HEK293 (cell line): ENCODE measurements around the gene COQ7.

Source experiments
- CTCF ChIA-PET: fragments of 350-600 bp; formaldehyde crosslinking; extraction: SDS; loops from one replicate; lab custom pipeline; 2021; ENCODE audit warnings: antibody characterized with exemption; lab: Yijun Ruan, JAX
- POLR2A ChIA-PET: fragments of 300-600 bp; formaldehyde crosslinking; extraction: SDS; loops from one replicate; lab custom pipeline; 2020; ENCODE audit warnings: antibody characterized with exemption, inconsistent platforms; lab: Yijun Ruan, JAX
- H3K27ac ChIP-seq: fragments of 200-500 bp; sonication (Bioruptor generic); 2 replicates; pipeline ENCODE4 v1.5.1; 2014; ENCODE audit warnings: low read depth, low read length, control low read depth, inconsistent platforms; ENCODE audit errors: extremely low read depth
- H3K36me3 ChIP-seq, 2 experiments: fragments of 200-500 bp in 1 of 2; sonication (Bioruptor generic) in 1 of 2; 1 replicate in 1 of 2; 2 replicates in 1 of 2; pipeline ENCODE4 v1.5.1; 2014 to 2017; ENCODE audit warnings: inconsistent platforms in 2 of 2, low read length in 2 of 2; ENCODE audit not compliant: control insufficient read depth in 2 of 2, insufficient read depth in 1 of 2
- H3K4me1 ChIP-seq: fragments of 200-500 bp; sonication (Bioruptor generic); 2 replicates; pipeline ENCODE4 v1.5.1; 2014; ENCODE audit warnings: mild to moderate bottlenecking, low read length, inconsistent platforms; ENCODE audit not compliant: control insufficient read depth, insufficient read depth
- H3K4me3 ChIP-seq: 2 replicates; pipeline ENCODE4 v1.5.1; 2011; ENCODE audit warnings: low read depth, mild to moderate bottlenecking, control low read depth, low read length, moderate library complexity
- H3K9me3 ChIP-seq: fragments of 200-500 bp; sonication (Bioruptor generic); 2 replicates; pipeline ENCODE4 v1.5.1; 2014; ENCODE audit warnings: low read depth, low read length, inconsistent platforms; ENCODE audit not compliant: control insufficient read depth, insufficient read depth
- PRDM1 ChIP-seq: fragments of 450-650 bp; formaldehyde crosslinking; IDR thresholded peaks from 2 replicates; pipeline ENCODE4; 2016; ENCODE audit warnings: missing biosample characterization, missing genetic modification characterization
- TRIM28 ChIP-seq: IDR thresholded peaks from 2 replicates; pipeline ENCODE4 v1.6.1; 2011; ENCODE audit warnings: low read length, control low read depth, borderline replicate concordance
- YY2 ChIP-seq: fragments of 450-650 bp; formaldehyde crosslinking; IDR thresholded peaks from 2 replicates; pipeline ENCODE4 v1.5.1; 2016; ENCODE audit warnings: missing biosample characterization, missing genetic modification characterization
- ZFHX2 ChIP-seq: fragments of 450-650 bp; formaldehyde crosslinking; conservative IDR thresholded peaks from 2 replicates; pipeline ENCODE4 v1.5.1; 2016; ENCODE audit warnings: missing biosample characterization, missing genetic modification characterization
- ZFP69B ChIP-seq: fragments of 450-650 bp; formaldehyde crosslinking; IDR thresholded peaks from 2 replicates; pipeline ENCODE4 v1.5.1; 2016; ENCODE audit warnings: missing biosample characterization, missing genetic modification characterization
- ZNF10 ChIP-seq: fragments of 450-650 bp; formaldehyde crosslinking; IDR thresholded peaks from 2 replicates; pipeline ENCODE4 v1.5.1; 2017; ENCODE audit warnings: missing biosample characterization, missing genetic modification characterization
- ZNF114 ChIP-seq: fragments of 450-650 bp; formaldehyde crosslinking; IDR thresholded peaks from 2 replicates; pipeline ENCODE4 v1.5.0; 2017; ENCODE audit warnings: missing biosample characterization, missing genetic modification characterization
- ZNF132 ChIP-seq: fragments of 450-650 bp; formaldehyde crosslinking; IDR thresholded peaks from 2 replicates; pipeline ENCODE4 v1.5.1; 2017; ENCODE audit warnings: missing biosample characterization, missing genetic modification characterization, borderline replicate concordance
- ZNF2 ChIP-seq: fragments of 450-650 bp; formaldehyde crosslinking; IDR thresholded peaks from 2 replicates; pipeline ENCODE4 v1.5.1; 2016; ENCODE audit warnings: missing biosample characterization, missing genetic modification characterization
- ZNF214 ChIP-seq: fragments of 450-650 bp; formaldehyde crosslinking; IDR thresholded peaks from 2 replicates; pipeline ENCODE4 v1.5.1; 2017; ENCODE audit warnings: missing biosample characterization, mild to moderate bottlenecking, missing genetic modification characterization, borderline replicate concordance
- ZNF24 ChIP-seq: fragments of 450-650 bp; formaldehyde crosslinking; IDR thresholded peaks from 2 replicates; pipeline ENCODE4 v1.5.1; 2016; ENCODE audit warnings: missing biosample characterization, missing genetic modification characterization
- ZNF366 ChIP-seq: fragments of 450-650 bp; formaldehyde crosslinking; conservative IDR thresholded peaks from 2 replicates; pipeline ENCODE4 v1.5.1; 2016; ENCODE audit warnings: missing biosample characterization, missing genetic modification characterization
- ZNF416 ChIP-seq: fragments of 450-650 bp; formaldehyde crosslinking; IDR thresholded peaks from 2 replicates; pipeline ENCODE4 v1.5.1; 2016; ENCODE audit warnings: missing biosample characterization, missing genetic modification characterization
- ZNF544 ChIP-seq: fragments of 450-650 bp; formaldehyde crosslinking; IDR thresholded peaks from 2 replicates; pipeline ENCODE4 v1.5.0; 2017; ENCODE audit warnings: missing biosample characterization, missing genetic modification characterization
- ZNF600 ChIP-seq: fragments of 450-650 bp; formaldehyde crosslinking; IDR thresholded peaks from 2 replicates; pipeline ENCODE4 v1.5.1; 2016; ENCODE audit warnings: missing biosample characterization, missing genetic modification characterization
- ZNF792 ChIP-seq: fragments of 450-650 bp; formaldehyde crosslinking; IDR thresholded peaks from 2 replicates; pipeline ENCODE4 v1.5.1; 2016; ENCODE audit warnings: missing biosample characterization, missing genetic modification characterization
- ZNF843 ChIP-seq: fragments of 450-650 bp; formaldehyde crosslinking; IDR thresholded peaks from 2 replicates; pipeline ENCODE4 v1.5.1; 2016; ENCODE audit warnings: missing biosample characterization, missing genetic modification characterization
- TF ChIP-seq, protein P1 (sequence below): fragments of 450-650 bp; formaldehyde crosslinking; IDR thresholded peaks from 2 replicates; pipeline ENCODE4 v1.5.1; 2016; ENCODE audit warnings: missing biosample characterization, missing genetic modification characterization, borderline replicate concordance

Gene COQ7

DNA sequence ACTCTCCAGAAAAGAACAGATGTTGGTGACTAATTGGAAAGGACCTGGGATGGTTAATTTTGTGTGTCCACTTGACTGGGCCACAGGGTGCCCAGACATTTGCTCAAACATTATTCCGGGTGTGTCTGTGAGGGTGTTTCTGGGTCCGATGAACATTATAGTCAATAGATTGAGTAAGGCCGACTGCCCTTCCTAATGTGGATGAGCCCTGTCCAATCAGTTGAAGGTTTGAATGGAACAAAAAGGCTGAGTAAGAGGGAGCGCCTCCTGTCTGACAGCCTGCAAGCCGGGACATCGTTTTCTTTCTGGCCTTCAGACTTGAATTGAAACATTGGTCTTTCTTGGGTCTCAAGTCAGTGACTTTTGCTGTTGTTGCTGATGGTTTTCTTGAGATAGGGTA lies 23.5 kb downstream of the COQ7 start:
- POLR2A ChIA-PET: no interaction called here
- no peak overlapping the region for H3K27ac ChIP-seq

DNA sequence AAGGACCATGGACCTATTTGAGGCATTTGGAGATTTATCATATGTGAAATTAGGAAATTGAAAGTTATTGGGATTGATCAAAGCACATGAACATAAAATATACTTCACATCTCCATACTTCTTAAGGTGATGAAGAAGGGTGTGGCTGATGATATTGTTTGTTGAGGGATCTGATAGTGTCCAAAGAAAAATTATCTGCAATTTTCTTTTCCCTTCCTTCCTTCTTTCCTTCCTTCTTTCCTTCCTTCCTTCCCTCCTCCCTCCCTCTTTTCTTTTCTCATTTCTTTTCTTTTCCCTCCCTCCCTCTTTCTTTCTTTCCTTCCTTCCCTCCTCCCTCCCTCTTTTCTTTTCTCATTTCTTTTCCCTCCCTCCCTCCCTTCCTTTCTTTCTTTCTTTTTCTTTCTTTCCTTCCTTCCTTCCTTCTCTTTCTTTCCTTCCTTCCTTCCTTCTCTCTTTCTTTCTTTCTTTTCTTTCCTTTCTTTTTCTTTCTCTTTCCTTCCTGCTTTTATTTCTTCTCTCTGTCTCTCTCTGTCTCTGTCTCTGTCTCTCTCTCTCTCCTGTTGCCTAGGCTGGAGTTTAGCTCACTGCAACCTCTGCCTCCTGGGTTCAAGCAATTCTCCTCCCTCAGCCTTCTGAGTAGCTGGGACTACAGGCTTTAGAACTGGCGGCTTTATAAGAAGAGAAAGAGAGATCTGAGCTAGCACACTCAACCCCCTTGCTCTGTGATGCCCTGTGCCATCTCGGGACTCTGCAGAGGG lies 25.4 kb downstream of the COQ7 start:
- ChIA-PET CTCF (interaction anchor here (1.6 kb wide), 1 partner anchor 87 kb away, joined by 4 read pairs; no protein-coding TSS in a partner anchor), POLR2A (no interaction called here)
- Histone ChIP-seq H3K27ac (no peak overlapping the region), H3K36me3 (no peaks in the 10 kb centered on the region), H3K4me3 (no peak overlapping the region)
- no peak for TF ChIP-seq ZFHX2
- TF ChIP-seq ZNF366 (tag by site-specific recombination): peak; percentile 95
- TF ChIP-seq PRDM1: 0 out of 2 replicates have a peak, but pooled peaks have one; percentile 16
- TF ChIP-seq ZNF214 (tag by site-specific recombination): no peak
- no peak for TF ChIP-seq YY2 (tag by site-specific recombination)
- TF ChIP-seq ZNF114 (tag by site-specific recombination): no peak
- no peak for TF ChIP-seq ZNF843 (tag by site-specific recombination)
- TF ChIP-seq, all 188 proteins: peak for 2
- Histone ChIP-seq H3K9me3 (no peaks in the 10 kb centered on the region), H3K4me1 (no peaks in the 10 kb centered on the region)

More for the DNA sequence above, 23.5 kb downstream of the COQ7 start:
- CTCF ChIA-PET: no interaction called here
- TF ChIP-seq ZNF544 (tag by site-specific recombination): no peak
- TF ChIP-seq TRIM28: no peak
- peak; percentile 70 for TF ChIP-seq ZNF416 (tag by site-specific recombination)
- TF ChIP-seq ZNF792 (tag by site-specific recombination): no peak
- TF ChIP-seq ZNF132 (tag by site-specific recombination): no peak
- TF ChIP-seq, protein P1, sequence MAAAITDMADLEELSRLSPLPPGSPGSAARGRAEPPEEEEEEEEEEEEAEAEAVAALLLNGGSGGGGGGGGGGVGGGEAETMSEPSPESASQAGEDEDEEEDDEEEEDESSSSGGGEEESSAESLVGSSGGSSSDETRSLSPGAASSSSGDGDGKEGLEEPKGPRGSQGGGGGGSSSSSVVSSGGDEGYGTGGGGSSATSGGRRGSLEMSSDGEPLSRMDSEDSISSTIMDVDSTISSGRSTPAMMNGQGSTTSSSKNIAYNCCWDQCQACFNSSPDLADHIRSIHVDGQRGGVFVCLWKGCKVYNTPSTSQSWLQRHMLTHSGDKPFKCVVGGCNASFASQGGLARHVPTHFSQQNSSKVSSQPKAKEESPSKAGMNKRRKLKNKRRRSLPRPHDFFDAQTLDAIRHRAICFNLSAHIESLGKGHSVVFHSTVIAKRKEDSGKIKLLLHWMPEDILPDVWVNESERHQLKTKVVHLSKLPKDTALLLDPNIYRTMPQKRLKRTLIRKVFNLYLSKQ (tag by site-specific recombination): no peak
- no peak for TF ChIP-seq ZNF2 (tag by site-specific recombination)
- TF ChIP-seq ZNF24 (tag by site-specific recombination): no peak
- TF ChIP-seq ZNF10 (tag by site-specific recombination): 0 out of 2 replicates have a peak, but pooled peaks have one; percentile 63
- TF ChIP-seq, all 188 proteins: peak for 2
- H3K9me3 ChIP-seq: no peaks in the 10 kb centered on the region
- H3K4me1 ChIP-seq: peaks cover 1% of the 10 kb centered on the region
- H3K4me3 ChIP-seq: no peak overlapping the region
- H3K36me3 ChIP-seq: no peaks in the 10 kb centered on the region

DNA sequence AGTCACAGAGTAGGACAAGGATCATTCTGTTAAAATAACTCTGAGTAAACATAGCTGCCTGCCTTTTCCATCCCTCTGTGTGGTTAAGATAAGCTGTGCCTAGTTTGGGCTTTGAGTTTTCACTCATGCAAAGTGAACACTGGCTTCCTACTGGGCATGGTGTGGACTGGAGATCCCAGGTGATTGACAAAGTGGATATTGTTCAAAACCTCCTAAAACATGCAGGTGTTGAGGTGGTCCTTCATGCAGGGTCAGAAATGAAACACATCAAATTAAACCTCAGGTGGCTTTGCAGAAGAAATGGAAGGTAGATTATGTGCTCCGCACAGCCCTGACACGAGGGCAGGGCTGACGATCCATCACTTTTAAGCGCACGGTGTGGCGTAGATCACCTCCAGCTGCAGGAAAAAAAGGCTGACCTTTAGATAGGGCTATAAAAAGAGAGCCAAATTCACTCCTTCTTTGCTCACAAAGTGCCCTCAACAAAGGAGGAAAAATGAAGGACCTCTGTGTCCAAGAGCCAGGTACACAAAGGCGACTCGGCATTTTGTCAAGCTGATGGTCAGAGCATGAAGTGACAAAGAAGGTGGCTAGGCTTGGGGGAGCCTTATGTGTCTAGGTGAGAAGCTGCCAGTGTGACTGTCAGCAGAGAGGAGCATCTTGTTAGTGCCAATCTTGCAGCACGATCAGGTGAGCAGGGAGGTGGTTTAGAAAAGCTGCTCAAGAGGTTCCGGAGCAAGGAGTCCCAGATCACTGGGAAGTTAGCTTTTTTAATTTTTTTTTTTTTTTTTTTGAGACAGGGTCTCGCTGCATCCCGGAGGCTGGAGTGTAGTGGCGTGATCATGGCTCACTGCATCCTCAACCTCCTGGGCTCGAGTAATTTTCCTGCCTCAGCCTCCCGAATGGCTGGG lies 26.5 kb downstream of the COQ7 start:
- ChIA-PET CTCF (interaction anchor here (0.5 to 2.5 kb wide), 10 partner anchors 8 to 624 kb away, joined by 3 to 17 read pairs (median 4); partner anchors contain the start of genes IQCK, ITPRIPL2 and KNOP1), POLR2A (interaction anchor here (1.3 kb wide), 1 partner anchor 20 kb away, joined by 5 read pairs; the partner anchor contains the start of gene ITPRIPL2)
- Histone ChIP-seq H3K4me1 (no peaks in the 10 kb centered on the region), H3K9me3 (no peaks in the 10 kb centered on the region), H3K27ac (no peak overlapping the region), H3K4me3 (no peak overlapping the region), H3K36me3 (no peaks in the 10 kb centered on the region)
- TF ChIP-seq ZNF600 (tag by site-specific recombination) (0 out of 2 replicates have a peak, but pooled peaks have one; percentile 26), ZFP69B (tag by site-specific recombination) (no peak)
